OCI-LY1 (cell line): Measurements from ENCODE around the gene FLT3.

Experiments used
- H2AFZ ChIP-seq: fragments of 200-600 bp; sonication (generic), shearing (Covaris generic); 2 replicates; pipeline ENCODE4 v1.6.0; 2014; ENCODE audit warnings: antibody characterized with exemption, mild to moderate bottlenecking, low read length
- H3F3A ChIP-seq: fragments of 200-600 bp; sonication (generic), shearing (Covaris generic); 2 replicates; pipeline ENCODE4 v1.6.0; 2014; ENCODE audit warnings: mild to moderate bottlenecking, antibody characterized with exemption, low read length, moderate library complexity; ENCODE audit not compliant: insufficient read depth
- H3K27ac ChIP-seq: fragments of 200-600 bp; sonication (generic); 2 replicates; pipeline ENCODE4 v1.5.1; 2014; ENCODE audit warnings: low read length, mixed run types, mild to moderate bottlenecking, low read depth; ENCODE audit not compliant: poor library complexity, severe bottlenecking
- H3K27me3 ChIP-seq: fragments of 200-600 bp; sonication (generic); 2 replicates; pipeline ENCODE4 v1.6.0; 2014; ENCODE audit warnings: antibody characterized with exemption, mild to moderate bottlenecking, low read length, moderate library complexity; ENCODE audit not compliant: insufficient read depth
- H3K36me3 ChIP-seq: fragments of 200-600 bp; sonication (generic); 2 replicates; pipeline ENCODE4 v1.6.1; 2014; ENCODE audit warnings: mild to moderate bottlenecking, antibody characterized with exemption, low read length, moderate library complexity, mixed read lengths; ENCODE audit not compliant: insufficient read depth
- H3K4me1 ChIP-seq: fragments of 200-600 bp; sonication (generic); 2 replicates; pipeline ENCODE4 v1.5.1; 2014; ENCODE audit warnings: mild to moderate bottlenecking, low read length, moderate library complexity; ENCODE audit not compliant: insufficient read depth, severe bottlenecking
- H3K4me2 ChIP-seq: fragments of 200-600 bp; sonication (generic), shearing (Covaris generic); 2 replicates; pipeline ENCODE4 v1.6.1; 2014; ENCODE audit warnings: low read length
- H3K4me3 ChIP-seq: fragments of 200-600 bp; sonication (generic); 2 replicates; pipeline ENCODE4 v1.5.1; 2014; ENCODE audit warnings: low read length, low read depth, mild to moderate bottlenecking, mixed read lengths; ENCODE audit not compliant: poor library complexity, severe bottlenecking
- H3K79me2 ChIP-seq: fragments of 200-600 bp; shearing (Covaris generic); 2 replicates; pipeline ENCODE4 v1.6.1; 2016; ENCODE audit warnings: mixed run types, low read length, mixed read lengths; ENCODE audit not compliant: insufficient read depth
- H3K9ac ChIP-seq: fragments of 200-600 bp; sonication (generic), shearing (Covaris generic); 2 replicates; pipeline ENCODE4 v1.6.1; 2014; ENCODE audit warnings: mild to moderate bottlenecking, low read length, mixed read lengths
- H3K9me2 ChIP-seq: fragments of 200-600 bp; sonication (generic), shearing (Covaris generic); 2 replicates; pipeline ENCODE4 v1.6.1; 2014; ENCODE audit warnings: low read depth, mild to moderate bottlenecking, low read length, mixed read lengths
- H3K9me3 ChIP-seq: fragments of 200-600 bp; shearing (Covaris generic); 2 replicates; pipeline ENCODE4 v1.6.1; 2014; ENCODE audit warnings: low read length, mixed read lengths
- H4K20me1 ChIP-seq: fragments of 200-600 bp; sonication (generic), shearing (Covaris generic); 2 replicates; pipeline ENCODE4 v1.6.0; 2016; ENCODE audit warnings: mild to moderate bottlenecking, low read length; ENCODE audit not compliant: insufficient read depth
- CTCF ChIP-seq: fragments of 200-600 bp; sonication (generic), shearing (Covaris generic); IDR thresholded peaks from 2 replicates; pipeline ENCODE4 v1.5.1; 2017; ENCODE audit warnings: mild to moderate bottlenecking, antibody characterized with exemption, low read length, moderate library complexity, mixed read lengths
- EZH2 ChIP-seq: fragments of 200-600 bp; sonication (generic), shearing (Covaris generic); IDR thresholded peaks from 2 replicates; pipeline ENCODE4 v1.8.0; 2017; ENCODE audit warnings: borderline replicate concordance, mixed run types, mild to moderate bottlenecking, antibody characterized with exemption, low read length, moderate library complexity, mixed read lengths

Gene FLT3

GRCh38 chr13:28049880-28050875 lies 50.2 kb downstream of the FLT3 start:
- Histone ChIP-seq H3K4me2 (no peak overlapping the region), H3K9me3 (no peaks in the 10 kb centered on the region), H3K36me3 (no peaks in the 10 kb centered on the region), H3K9ac (no peak overlapping the region), H4K20me1 (no peaks in the 10 kb centered on the region), H3K79me2 (no peaks in the 10 kb centered on the region), H3K9me2 (no peaks in the 10 kb centered on the region), H3K27me3 (no peaks in the 10 kb centered on the region), H2AFZ (no peak overlapping the region), H3K27ac (no peak overlapping the region), H3F3A (no peaks in the 10 kb centered on the region), H3K4me3 (no peak overlapping the region), H3K4me1 (peaks cover 22% of the 10 kb centered on the region)
- TF ChIP-seq CTCF (no peak), EZH2 (no peak)

GRCh38 chr13:28049215-28049614 lies 51.2 kb downstream of the FLT3 start:
- Histone ChIP-seq H3K27me3 (no peaks in the 10 kb centered on the region), H3K4me2 (no peak overlapping the region; the same call in 1 of the 2 replicates), H3K4me3 (no peak overlapping the region), H3K9ac (no peak overlapping the region), H3K27ac (no peak overlapping the region), H2AFZ (no peak overlapping the region), H3K9me3 (no peaks in the 10 kb centered on the region), H3K79me2 (no peaks in the 10 kb centered on the region), H3K4me1 (peaks cover 22% of the 10 kb centered on the region), H3K36me3 (no peaks in the 10 kb centered on the region), H3F3A (no peaks in the 10 kb centered on the region), H3K9me2 (no peaks in the 10 kb centered on the region), H4K20me1 (no peaks in the 10 kb centered on the region)
- no peak for TF ChIP-seq CTCF
- no peak for TF ChIP-seq EZH2

GRCh38 chr13:28048768-28049167 lies 51.6 kb downstream of the FLT3 start:
- no peaks in the 10 kb centered on the region for H4K20me1 ChIP-seq
- H3K27ac ChIP-seq, result no peak overlapping the region
- no peaks in the 10 kb centered on the region for H3K27me3 ChIP-seq
- no peak overlapping the region for H2AFZ ChIP-seq
- no peaks in the 10 kb centered on the region for H3K9me3 ChIP-seq
- no peak overlapping the region; the same call in 1 of the 2 replicates for H3K4me2 ChIP-seq
- no peak for TF ChIP-seq CTCF
- TF ChIP-seq EZH2, result no peak
- H3K4me3 ChIP-seq, result no peak overlapping the region
- H3K79me2 ChIP-seq, result no peaks in the 10 kb centered on the region
- no peak overlapping the region for H3K9ac ChIP-seq
- peaks cover 22% of the 10 kb centered on the region for H3K4me1 ChIP-seq
- no peaks in the 10 kb centered on the region for H3F3A ChIP-seq
- H3K36me3 ChIP-seq, result no peaks in the 10 kb centered on the region
- no peaks in the 10 kb centered on the region for H3K9me2 ChIP-seq
